Left ventricle myocardium superior (tissue), 1 donor: Measurements from ENCODE around the gene SMARCA2. TPM values are rescaled to one million over a fixed set of nuclear protein-coding genes. Genes with fewer than 3 reads are reported as not detected.

Source experiments
- ATAC-seq: fragments of 200-7000 bp; cut with Tn5 transposase; one replicate; pipeline ENCODE4 v1.9.1; 2020; ENCODE audit warnings: mild to moderate bottlenecking, moderate library complexity
- DNase-seq: peaks from one replicate; pipeline ENCODE4 v3.0.0-alpha.2; 2020
- intact Hi-C: fragments of 100-400 bp; cut with micrococcal nuclease; formaldehyde crosslinking; loops from one replicate; pipeline ENCODE4 v1.11.0; 2022
- total RNA-seq: library from RNA; stranded (reverse); fragmentation: NEBNext Ultra II Directional; extraction: Animal tissue kit (Norgen Biotek cat#: 25700); gene quantifications from one replicate; pipeline ENCODE4 v1.2.1, GENCODE V29; 2021
- donor health status: DM: no; HTN: yes; CAD: no; lungs with severe emphysema.

The SMARCA2 gene
- total RNA-seq, 1 donor from 2014 or later = 111 TPM

GRCh38 chr9:2029666-2030170 is 14.6 kb downstream of the SMARCA2 start:
- ATAC-seq (no peak), DNase-seq (no peak)
- intact Hi-C loops = no loop called here

- DNase-seq (no peak), ATAC-seq (no peak)
- intact Hi-C loops = no loop called here
Observed at GRCh38 chr9:2032234-2032633, 17.1 kb downstream of the SMARCA2 start.

GRCh38 chr9:2036844-2037243 is 21.7 kb downstream of the SMARCA2 start:
- ATAC-seq = no peak
- no peak for DNase-seq
- intact Hi-C loops = no loop called here

GRCh38 chr9:2039294-2040180 is 24.4 kb downstream of the SMARCA2 start:
- intact Hi-C loops = no loop called here
- ATAC-seq (peak; percentile 58), DNase-seq (peak; percentile 46)

- ATAC-seq (no peak), DNase-seq (no peak)
- intact Hi-C loops = no loop called here
Observed at GRCh38 chr9:2040828-2041227, 25.7 kb downstream of the SMARCA2 start.

- intact Hi-C loops = no loop called here
- ATAC-seq = no peak
- no peak for DNase-seq
Observed at GRCh38 chr9:2041736-2042135, 26.6 kb downstream of the SMARCA2 start.

GRCh38 chr9:2043243-2043642 is 28.1 kb downstream of the SMARCA2 start:
- no peak for DNase-seq
- ATAC-seq = no peak
- intact Hi-C loops = no loop called here

- ATAC-seq (no peak), DNase-seq (no peak)
- intact Hi-C loops = no loop called here
Observed at GRCh38 chr9:2043881-2044462, 28.8 kb downstream of the SMARCA2 start.

- intact Hi-C loops = no loop called here
- DNase-seq (no peak), ATAC-seq (no peak)
Observed at GRCh38 chr9:2047144-2047671, 32.1 kb downstream of the SMARCA2 start.

GRCh38 chr9:2047916-2048315 is 32.8 kb downstream of the SMARCA2 start:
- ATAC-seq = no peak
- no peak for DNase-seq
- intact Hi-C loops = no loop called here

GRCh38 chr9:2050236-2050635 is 35.1 kb downstream of the SMARCA2 start:
- ATAC-seq = no peak

GRCh38 chr9:2053883-2054845 is 39.0 kb downstream of the SMARCA2 start:
- ATAC-seq = peak; percentile 19
- no peak for DNase-seq
- intact Hi-C loops = no loop called here

More at GRCh38 chr9:2050236-2050635, 35.1 kb downstream of the SMARCA2 start:
- DNase-seq = no peak
- intact Hi-C loops = no loop called here

GRCh38 chr9:2055203-2055658 is 40.1 kb downstream of the SMARCA2 start:
- DNase-seq (no peak), ATAC-seq (no peak)
- intact Hi-C loops = no loop called here

- no peak for ATAC-seq
- no peak for DNase-seq
- intact Hi-C loops = no loop called here
Observed at GRCh38 chr9:2059274-2059929, 44.3 kb downstream of the SMARCA2 start.

GRCh38 chr9:2060424-2060823 is 45.3 kb downstream of the SMARCA2 start:
- ATAC-seq (peak; percentile 71), DNase-seq (peak; percentile 34)
- intact Hi-C loops = no loop called here

GRCh38 chr9:2065704-2066103 is 50.6 kb downstream of the SMARCA2 start:
- ATAC-seq (no peak), DNase-seq (no peak)
- intact Hi-C loops = no loop called here

GRCh38 chr9:2066312-2067273 is 51.4 kb downstream of the SMARCA2 start:
- peak; percentile 37 for ATAC-seq
- no peak for DNase-seq
- intact Hi-C loops = no loop called here
